ENCODE measurements around the gene HOXC4. TPM values are rescaled to one million over a fixed set of nuclear protein-coding genes. Genes with fewer than 3 reads are reported as not detected.

HOXC4 gene
- polyA plus RNA-seq, 3 donors, result not detected

- Mint-ChIP-seq H3K4me3 (peak overlapping the region; percentile 43 to 96), H3K27ac (no peak overlapping the region), H3K27me3 (ENCODE audit: low read depth in 3 of 3) (peaks cover 96 to 99% (median 98%) of the 10 kb centered on the region in 3 donors), H3K9me3 (peaks cover 0 to 29% (median 14%) of the 10 kb centered on the region in 7 donors), H3K4me1 (peaks cover 28% of the 10 kb centered on the region), H3K36me3 (peaks cover 5 to 14% of the 10 kb centered on the region in 2 donors)
- Histone ChIP-seq H3K27me3 (ENCODE audit: control insufficient read depth in 2 of 2, insufficient read depth in 2 of 2, low read length in 2 of 2) (peaks cover 85 to 98% of the 10 kb centered on the region in 2 donors), H3K9ac (ENCODE audit: insufficient read depth, low read length, poor library complexity, severe bottlenecking) (no peak overlapping the region), H3K36me3 (replicated peaks in 1 of 2; ENCODE audit: control insufficient read depth in 1 of 2, insufficient read depth in 2 of 2, low read length in 2 of 2) (no peaks in the 10 kb centered on the region), H3K4me1 (ENCODE audit: control insufficient read depth in 1 of 2, insufficient read depth in 2 of 2, low read length in 2 of 2) (peaks cover 14 to 23% of the 10 kb centered on the region in 2 donors), H4K20me1 (ENCODE audit: insufficient read depth, low read length) (no peaks in the 10 kb centered on the region), H3K27ac (ENCODE audit: low read depth in 1 of 2, low read length in 2 of 2) (no peak overlapping the region), H3K79me2 (ENCODE audit: insufficient read depth, low read length) (no peaks in the 10 kb centered on the region), H3K4me2 (replicated peaks; ENCODE audit: extremely low read depth, low read length, poor library complexity, severe bottlenecking) (no peak overlapping the region), H2AFZ (ENCODE audit: insufficient read depth, low read depth, low read length, poor library complexity, severe bottlenecking) (no peak overlapping the region), H3K4me3 (replicated peaks in 1 of 3; ENCODE audit: low read depth in 2 of 3, low read length in 3 of 3) (no peak overlapping the region), H3K9me3 (replicated peaks in 1 of 2; ENCODE audit: control insufficient read depth in 1 of 2, insufficient read depth in 1 of 2, low read length in 2 of 2) (peaks cover 5 to 65% of the 10 kb centered on the region in 2 donors)
- TF ChIP-seq CTCF (IDR thresholded peaks at IDR 0.05), result no peak
- no peak for DNase-seq
- WGBS (ENCODE audit: insufficient coverage), result 6% methylated on average over 25 of the region's 31 CpGs
- intact Hi-C loops (cut with micrococcal nuclease), result loop anchor here in 1 of 2 donors (5.0 kb wide), 1 partner anchor 197 kb away; no protein-coding TSS in a partner anchor
These were observed 48.6 kb upstream of the HOXC4 start for GRCh38 chr12:54004841-54005530.

GRCh38 chr12:54005531-54005852 lies 48.1 kb upstream of the HOXC4 start:
- H3K4me1 Mint-ChIP-seq, result peaks cover 25% of the 10 kb centered on the region
- peaks cover 0 to 28% (median 13%) of the 10 kb centered on the region in 7 donors for H3K9me3 Mint-ChIP-seq
- no peak for TF ChIP-seq CTCF (IDR thresholded peaks at IDR 0.05)
- intact Hi-C loops (cut with micrococcal nuclease), result loop anchor here in 1 of 2 donors (5.0 kb wide), 1 partner anchor 197 kb away; no protein-coding TSS in a partner anchor
- no peaks in the 10 kb centered on the region for H3K36me3 ChIP-seq (replicated peaks in 1 of 2; ENCODE audit: control insufficient read depth in 1 of 2, insufficient read depth in 2 of 2, low read length in 2 of 2)
- H3K27ac Mint-ChIP-seq, result no peak overlapping the region
- H3K4me3 ChIP-seq (replicated peaks in 1 of 3; ENCODE audit: low read depth in 2 of 3, low read length in 3 of 3), result no peak overlapping the region
- no peak overlapping the region for H3K9ac ChIP-seq (ENCODE audit: insufficient read depth, low read length, poor library complexity, severe bottlenecking)
- no peak overlapping the region for H2AFZ ChIP-seq (ENCODE audit: insufficient read depth, low read depth, low read length, poor library complexity, severe bottlenecking)
- H3K36me3 Mint-ChIP-seq, result peaks cover 5 to 14% of the 10 kb centered on the region in 2 donors
- H4K20me1 ChIP-seq (ENCODE audit: insufficient read depth, low read length), result no peaks in the 10 kb centered on the region
- DNase-seq, result no peak
- no peaks in the 10 kb centered on the region for H3K79me2 ChIP-seq (ENCODE audit: insufficient read depth, low read length)
- H3K4me1 ChIP-seq (ENCODE audit: control insufficient read depth in 1 of 2, insufficient read depth in 2 of 2, low read length in 2 of 2), result peaks cover 14 to 18% of the 10 kb centered on the region in 2 donors
- H3K27me3 Mint-ChIP-seq (ENCODE audit: low read depth in 3 of 3), result peaks cover 97 to 99% (median 98%) of the 10 kb centered on the region in 3 donors
- H3K9me3 ChIP-seq (replicated peaks in 1 of 2; ENCODE audit: control insufficient read depth in 1 of 2, insufficient read depth in 1 of 2, low read length in 2 of 2), result peaks cover 2 to 64% of the 10 kb centered on the region in 2 donors
- no peak overlapping the region for H3K4me2 ChIP-seq (replicated peaks; ENCODE audit: extremely low read depth, low read length, poor library complexity, severe bottlenecking)
- H3K4me3 Mint-ChIP-seq, result peak overlapping the region; percentile 54 to 96
- H3K27ac ChIP-seq (ENCODE audit: low read depth in 1 of 2, low read length in 2 of 2), result no peak overlapping the region
- peaks cover 85 to 98% of the 10 kb centered on the region in 2 donors for H3K27me3 ChIP-seq (ENCODE audit: control insufficient read depth in 2 of 2, insufficient read depth in 2 of 2, low read length in 2 of 2)
- 4% methylated on average over 26 of the region's 26 CpGs for WGBS (ENCODE audit: insufficient coverage)

All from CD14-positive monocyte (primary cell).